ENCODE measurements around the gene ENTPD8. TPM values are rescaled to one million over a fixed set of nuclear protein-coding genes. Genes with fewer than 3 reads are reported as not detected.

Gene ENTPD8
- total RNA-seq, 4 donors from 2014 or later: not detected

DNA sequence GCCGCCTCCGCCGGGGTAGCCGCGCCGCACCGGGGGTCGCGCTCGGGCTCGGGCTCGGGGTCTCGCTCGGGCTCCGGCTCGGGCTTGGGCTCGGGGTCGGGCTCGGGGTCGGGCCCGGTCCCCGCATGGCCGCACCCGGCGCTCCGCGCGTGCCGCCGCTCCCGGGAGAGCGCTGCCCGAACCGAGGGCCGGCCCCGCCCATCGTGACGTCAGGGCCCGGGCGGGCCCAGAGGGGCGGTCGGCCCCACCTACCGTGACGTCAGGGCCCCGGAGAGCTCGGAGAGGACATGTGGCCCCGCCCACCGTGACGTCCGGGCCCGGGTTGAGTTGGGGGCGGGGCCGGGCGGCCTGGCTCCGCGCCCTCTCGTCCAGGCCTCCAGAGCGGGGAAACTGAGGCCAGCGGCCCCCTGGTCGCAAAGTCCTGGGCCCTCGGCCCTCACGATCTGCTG lies 18.0 kb upstream of the ENTPD8 start, which contains the start of gene NSMF:
Gene NSMF, minus strand, starts transcription at position 183 of the 449 bp plus-strand sequence. CDS start 232 bp downstream, outside the sequence.
- peak; percentile 95 for DNase-seq (ENCODE audit: low spot score in 2 of 2)
- Histone ChIP-seq H3K27me3 (no peaks in the 10 kb centered on the region), H3K27ac (peak within 1 kb of the TSS; percentile 72), H3K4me1 (peaks cover 51% of the 10 kb centered on the region), H3K36me3 (peaks cover 29% of the 10 kb centered on the region), H3K9me3 (no peaks in the 10 kb centered on the region), H3K4me3 (peak within 1 kb of the TSS; percentile 81)
- no CpG with 5 or more reads among the region's 62 CpGs for WGBS
- TF ChIP-seq EP300 (IDR thresholded peaks at IDR 0.05): no peak
- TF ChIP-seq POLR2A (IDR thresholded peaks at IDR 0.05): peak; percentile 57 to 71
- TF ChIP-seq, protein P1, sequence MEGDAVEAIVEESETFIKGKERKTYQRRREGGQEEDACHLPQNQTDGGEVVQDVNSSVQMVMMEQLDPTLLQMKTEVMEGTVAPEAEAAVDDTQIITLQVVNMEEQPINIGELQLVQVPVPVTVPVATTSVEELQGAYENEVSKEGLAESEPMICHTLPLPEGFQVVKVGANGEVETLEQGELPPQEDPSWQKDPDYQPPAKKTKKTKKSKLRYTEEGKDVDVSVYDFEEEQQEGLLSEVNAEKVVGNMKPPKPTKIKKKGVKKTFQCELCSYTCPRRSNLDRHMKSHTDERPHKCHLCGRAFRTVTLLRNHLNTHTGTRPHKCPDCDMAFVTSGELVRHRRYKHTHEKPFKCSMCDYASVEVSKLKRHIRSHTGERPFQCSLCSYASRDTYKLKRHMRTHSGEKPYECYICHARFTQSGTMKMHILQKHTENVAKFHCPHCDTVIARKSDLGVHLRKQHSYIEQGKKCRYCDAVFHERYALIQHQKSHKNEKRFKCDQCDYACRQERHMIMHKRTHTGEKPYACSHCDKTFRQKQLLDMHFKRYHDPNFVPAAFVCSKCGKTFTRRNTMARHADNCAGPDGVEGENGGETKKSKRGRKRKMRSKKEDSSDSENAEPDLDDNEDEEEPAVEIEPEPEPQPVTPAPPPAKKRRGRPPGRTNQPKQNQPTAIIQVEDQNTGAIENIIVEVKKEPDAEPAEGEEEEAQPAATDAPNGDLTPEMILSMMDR (IDR thresholded peaks at IDR 0.05): no peak
- no peak for TF ChIP-seq POLR2AphosphoS5 (IDR thresholded peaks at IDR 0.05)

DNA sequence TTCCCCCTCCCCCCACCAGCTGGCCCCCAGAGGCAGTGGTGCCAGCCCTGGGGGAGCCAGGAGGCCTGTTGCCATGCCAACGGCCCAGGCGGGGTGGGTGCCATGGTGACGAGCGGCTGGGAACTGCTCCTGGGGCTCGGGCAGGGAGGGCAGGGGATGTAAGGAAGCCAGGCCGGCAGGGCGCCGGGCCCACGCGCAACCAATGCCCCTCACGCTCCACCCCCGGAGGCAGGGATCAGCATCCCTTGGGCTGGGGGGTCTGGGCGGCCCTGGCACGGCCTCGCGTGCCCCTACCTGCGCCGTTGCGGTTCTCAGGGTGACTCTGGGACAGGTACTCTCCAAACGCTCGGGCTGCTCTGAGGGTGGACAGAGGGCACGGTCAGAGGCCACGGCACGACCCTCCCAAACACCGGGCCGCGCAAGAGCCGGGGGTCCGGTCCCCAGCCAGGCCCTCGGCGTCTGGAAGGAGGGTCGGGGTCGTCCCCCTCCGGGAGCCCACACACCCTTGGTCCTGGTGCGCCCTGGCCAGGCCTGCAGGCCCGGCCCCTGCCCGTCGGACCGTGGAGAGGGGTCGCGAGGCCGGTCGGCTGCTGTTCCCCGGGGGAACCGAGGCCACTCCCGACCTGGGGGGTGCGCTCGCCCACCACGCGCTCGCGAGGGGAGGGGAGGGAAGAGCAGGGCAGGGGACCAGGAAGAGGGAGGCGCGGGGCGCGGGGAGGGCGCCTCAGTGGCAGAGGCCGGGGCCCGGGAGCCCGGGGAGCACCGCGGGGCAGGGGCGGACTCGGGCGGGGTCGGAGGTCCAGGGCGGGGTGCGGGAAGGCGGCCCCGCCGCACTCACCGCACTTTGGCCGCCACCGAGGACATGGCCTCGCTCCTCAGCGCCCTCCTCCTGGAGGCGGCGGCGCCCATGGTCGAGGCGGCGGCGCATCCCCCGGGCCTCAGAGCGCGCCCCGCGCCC lies 17.3 kb upstream of the ENTPD8 start:
- Histone ChIP-seq H3K4me1 (peaks cover 53% of the 10 kb centered on the region), H3K36me3 (peaks cover 24% of the 10 kb centered on the region), H3K9me3 (no peaks in the 10 kb centered on the region), H3K27me3 (no peaks in the 10 kb centered on the region), H3K27ac (peak overlapping the region; percentile 72), H3K4me3 (peak overlapping the region; percentile 81)
- WGBS: 31% methylated on average over 4 of the region's 88 CpGs
- TF ChIP-seq EP300 (IDR thresholded peaks at IDR 0.05) (no peak), POLR2A (IDR thresholded peaks at IDR 0.05) (no peak), POLR2AphosphoS5 (IDR thresholded peaks at IDR 0.05) (no peak)
- TF ChIP-seq, protein P1 (IDR thresholded peaks at IDR 0.05): no peak
- DNase-seq (ENCODE audit: low spot score in 2 of 2): peak in 1 of 2 donors; percentile 79

DNA sequence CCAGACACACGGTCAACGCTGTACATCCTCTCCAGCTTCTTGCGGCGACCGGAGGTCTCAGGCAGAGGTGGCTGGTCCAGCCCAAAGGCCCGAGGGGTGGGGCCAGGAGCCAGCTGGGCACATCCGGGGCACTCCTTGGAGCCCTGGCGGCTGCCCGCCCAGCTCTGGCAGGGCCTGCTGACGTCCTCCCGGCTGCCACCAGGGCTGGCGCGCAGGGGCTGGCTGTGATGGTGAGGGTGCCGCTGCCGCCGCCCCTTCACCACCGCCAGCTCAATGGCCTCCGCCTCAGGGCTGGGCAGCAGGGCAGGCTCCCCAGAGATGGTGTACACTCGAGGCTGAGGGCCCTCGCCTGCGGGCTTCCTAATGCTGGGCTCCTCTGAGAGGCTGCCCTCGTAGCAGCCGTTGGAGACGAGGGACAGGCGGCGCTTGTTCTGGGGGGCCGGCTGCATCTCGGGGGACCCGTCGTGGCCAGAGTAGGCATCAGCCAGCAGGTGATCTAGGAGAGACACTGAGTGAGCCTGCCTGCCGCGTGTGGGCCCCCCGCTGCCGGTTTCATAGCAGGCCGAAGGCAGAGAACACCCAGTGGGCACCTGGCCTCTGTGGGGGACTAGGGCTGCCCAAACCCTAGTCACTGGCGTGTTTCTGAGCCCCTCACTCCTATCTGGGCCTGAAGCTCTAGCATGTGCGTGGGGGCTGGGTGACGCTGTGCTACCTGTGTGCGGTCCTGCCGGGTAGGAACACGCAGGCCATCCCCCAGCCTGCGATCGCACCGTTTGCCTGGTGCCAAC lies 16.4 kb upstream of the ENTPD8 start:
- TF ChIP-seq POLR2A (IDR thresholded peaks at IDR 0.05) (no peak), EP300 (IDR thresholded peaks at IDR 0.05) (no peak), POLR2AphosphoS5 (IDR thresholded peaks at IDR 0.05) (no peak)
- TF ChIP-seq, protein P1 (IDR thresholded peaks at IDR 0.05): no peak
- Histone ChIP-seq H3K4me1 (peaks cover 58% of the 10 kb centered on the region), H3K36me3 (peaks cover 23% of the 10 kb centered on the region), H3K4me3 (peak overlapping the region; percentile 81), H3K9me3 (no peaks in the 10 kb centered on the region), H3K27me3 (no peaks in the 10 kb centered on the region), H3K27ac (no peak overlapping the region)
- 94% methylated on average over 5 of the region's 44 CpGs for WGBS
- DNase-seq (ENCODE audit: low spot score in 2 of 2): peak in 1 of 2 donors; percentile 70

DNA sequence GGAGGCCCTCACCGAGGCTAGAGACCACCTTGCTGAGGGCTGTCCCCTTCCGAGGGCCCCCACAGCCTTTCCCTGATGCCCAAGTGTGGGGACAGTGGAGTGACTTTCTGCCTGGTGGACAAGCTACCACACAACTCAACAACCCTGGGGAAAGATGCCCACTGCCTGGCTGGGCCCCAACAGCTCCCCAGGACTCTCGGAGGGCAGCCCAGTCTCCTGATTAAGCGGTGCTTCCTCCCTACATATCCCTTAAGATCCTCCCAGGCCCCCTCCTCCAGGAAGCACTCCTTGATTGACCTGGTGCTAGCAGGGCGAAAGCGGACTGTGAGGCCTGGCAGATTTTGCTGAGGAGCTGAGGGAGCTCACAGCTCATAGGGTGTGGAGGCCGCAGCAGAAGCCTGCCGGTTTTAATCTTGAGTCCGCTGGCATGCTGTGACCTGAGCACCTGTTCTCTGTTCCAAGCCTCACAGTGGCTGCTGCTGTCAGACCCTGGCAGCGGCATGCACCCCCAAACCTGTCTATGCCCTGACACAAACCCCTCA lies 15.8 kb upstream of the ENTPD8 start:
- Histone ChIP-seq H3K27ac (no peak overlapping the region), H3K36me3 (peaks cover 26% of the 10 kb centered on the region), H3K4me1 (peaks cover 58% of the 10 kb centered on the region), H3K9me3 (no peaks in the 10 kb centered on the region), H3K27me3 (no peaks in the 10 kb centered on the region), H3K4me3 (no peak overlapping the region)
- TF ChIP-seq POLR2AphosphoS5 (IDR thresholded peaks at IDR 0.05): no peak
- 88% methylated on average over 9 of the region's 10 CpGs for WGBS
- peak in 1 of 2 donors; percentile 67 for DNase-seq (ENCODE audit: low spot score in 2 of 2)

DNA sequence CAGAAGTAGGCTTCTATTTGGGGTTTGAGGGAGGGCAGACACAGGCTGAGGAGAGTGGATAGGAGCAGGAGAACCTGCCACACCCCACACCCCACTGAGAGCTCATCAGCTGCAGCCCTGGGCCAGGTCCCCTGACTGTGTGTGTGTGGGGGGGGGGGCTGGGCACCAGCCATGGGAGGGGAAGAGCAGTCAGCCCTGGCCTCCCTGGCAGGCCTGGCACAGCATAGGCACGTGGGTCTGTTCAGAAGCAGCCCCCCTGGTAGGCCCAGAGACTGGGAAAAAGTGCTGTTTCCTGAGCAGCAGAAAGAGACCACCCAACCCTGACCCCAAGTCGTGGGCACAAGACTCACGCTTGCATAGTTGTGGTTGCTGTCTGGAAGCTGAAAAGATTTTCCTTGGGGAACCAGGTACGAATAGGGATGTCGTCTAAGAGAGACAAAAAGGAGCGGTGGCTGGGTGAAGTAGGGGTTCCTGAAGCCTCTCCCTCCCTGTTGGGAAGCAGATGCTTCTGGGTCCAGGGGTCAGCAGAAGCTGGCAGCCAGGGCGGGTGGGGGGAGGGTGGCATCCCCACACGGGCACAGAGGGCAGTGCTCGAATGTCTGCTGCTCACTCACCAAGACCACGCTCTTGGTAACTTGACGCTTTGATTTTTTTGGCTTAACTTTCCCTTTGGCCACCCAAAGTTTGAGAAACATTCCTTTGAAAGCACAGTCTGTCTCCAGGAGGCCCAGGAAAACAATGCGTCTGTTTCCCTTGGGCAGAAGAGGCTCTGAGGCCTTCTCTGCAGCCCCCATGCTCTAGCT lies 15.1 kb upstream of the ENTPD8 start:
- 82% methylated on average over 12 of the region's 12 CpGs for WGBS
- H3K4me1 ChIP-seq: peaks cover 58% of the 10 kb centered on the region
- TF ChIP-seq POLR2AphosphoS5 (IDR thresholded peaks at IDR 0.05): no peak
- TF ChIP-seq POLR2A (IDR thresholded peaks at IDR 0.05): no peak
- TF ChIP-seq, protein P1 (IDR thresholded peaks at IDR 0.05): no peak
- no peak for TF ChIP-seq EP300 (IDR thresholded peaks at IDR 0.05)

More for the DNA sequence above, 15.1 kb upstream of the ENTPD8 start:
- H3K36me3 ChIP-seq: peaks cover 22% of the 10 kb centered on the region
- H3K27me3 ChIP-seq: no peaks in the 10 kb centered on the region
- H3K9me3 ChIP-seq: no peaks in the 10 kb centered on the region
- H3K4me3 ChIP-seq: no peak overlapping the region
- no peak overlapping the region for H3K27ac ChIP-seq
- DNase-seq (ENCODE audit: low spot score in 2 of 2): peak in 1 of 2 donors; percentile 58
